CD14-positive monocyte (primary cell): ENCODE results near the gene UBAP1L. TPM values are rescaled to one million over a fixed set of nuclear protein-coding genes. Genes with fewer than 3 reads are reported as not detected.
A peak's percentile ranks its signal among the peaks of the same experiment; 100 is the strongest.

Source experiments
- DNase-seq, 3 donors: peaks; one replicate each; pipeline ENCODE4 v3.0.0-alpha.2; 2011 to 2022
- H2AFZ ChIP-seq: 2 replicates; pipeline ENCODE4 v1.6.0; 2012; ENCODE audit warnings: mild to moderate bottlenecking, low read depth, low read length, inconsistent platforms; ENCODE audit not compliant: insufficient read depth, poor library complexity, severe bottlenecking
- H3K27ac ChIP-seq, 2 donors: 1 replicate in 1 of 2; 2 replicates in 1 of 2; pipeline ENCODE4 v1.5.1; 2012 to 2013; ENCODE audit warnings: low read length in 2 of 2, control low read depth in 1 of 2, inconsistent platforms in 1 of 2, low read depth in 1 of 2, mild to moderate bottlenecking in 1 of 2
- H3K27me3 ChIP-seq, 2 donors: one replicate each; pipeline versions ENCODE4 v1.6.0 to v1.6.1; 2011 to 2013; ENCODE audit warnings: low read length in 2 of 2; ENCODE audit not compliant: control insufficient read depth in 2 of 2, insufficient read depth in 2 of 2
- H3K36me3 ChIP-seq, 2 donors: replicated peaks in 1 of 2; 1 replicate in 1 of 2; 2 replicates in 1 of 2; pipeline versions ENCODE4 v1.5.1 to v1.6.1; 2012 to 2013; ENCODE audit warnings: low read length in 2 of 2, control low read depth in 1 of 2, inconsistent platforms in 1 of 2, mild to moderate bottlenecking in 1 of 2; ENCODE audit not compliant: insufficient read depth in 2 of 2, control insufficient read depth in 1 of 2
- H3K4me1 ChIP-seq, 2 donors: 1 replicate in 1 of 2; 2 replicates in 1 of 2; pipeline versions ENCODE4 v1.5.1 to v1.6.1; 2012 to 2013; ENCODE audit warnings: low read length in 2 of 2, control low read depth in 1 of 2, inconsistent platforms in 1 of 2, mild to moderate bottlenecking in 1 of 2, moderate library complexity in 1 of 2; ENCODE audit not compliant: insufficient read depth in 2 of 2, control insufficient read depth in 1 of 2
- H3K4me2 ChIP-seq: replicated peaks from 2 replicates; pipeline ENCODE3; 2012; ENCODE audit warnings: low read length, moderate library complexity, mild to moderate bottlenecking; ENCODE audit not compliant: poor library complexity, severe bottlenecking; ENCODE audit errors: extremely low read depth
- H3K4me3 ChIP-seq, 3 experiments: fragments of 200-600 bp in 1 of 3; sonication (generic) in 1 of 3; replicated peaks in 1 of 3; 1 replicate in 2 of 3; 2 replicates in 1 of 3; pipeline ENCODE4 v1.5.1; 2011 to 2013; ENCODE audit warnings: low read length in 3 of 3, mild to moderate bottlenecking in 3 of 3, control low read depth in 2 of 3, low read depth in 2 of 3, inconsistent platforms in 1 of 3, moderate library complexity in 1 of 3
- H3K79me2 ChIP-seq: 2 replicates; pipeline ENCODE4 v1.6.0; 2012; ENCODE audit warnings: mild to moderate bottlenecking, control low read depth, inconsistent platforms, low read length, moderate library complexity; ENCODE audit not compliant: insufficient read depth
- H3K9ac ChIP-seq: 2 replicates; pipeline ENCODE4 v1.6.0; 2017; ENCODE audit warnings: low read length, mild to moderate bottlenecking; ENCODE audit not compliant: insufficient read depth, poor library complexity, severe bottlenecking
- H3K9me3 ChIP-seq, 2 donors: replicated peaks in 1 of 2; 1 replicate in 1 of 2; 2 replicates in 1 of 2; pipeline versions ENCODE4 v1.5.1 to v1.6.1; 2012 to 2013; ENCODE audit warnings: low read length in 2 of 2, control low read depth in 1 of 2; ENCODE audit not compliant: control insufficient read depth in 1 of 2, insufficient read depth in 1 of 2
- H4K20me1 ChIP-seq: 2 replicates; pipeline ENCODE4 v1.6.0; 2012; ENCODE audit warnings: mild to moderate bottlenecking, low read length, control low read depth, moderate library complexity; ENCODE audit not compliant: insufficient read depth
- H3K27ac Mint-ChIP-seq, 7 donors: one replicate each; pipeline ENCODE4 v1.8.0; 2020; ENCODE audit warnings: mild to moderate bottlenecking in 7 of 7, mixed read lengths in 7 of 7, moderate library complexity in 6 of 7, inconsistent platforms in 2 of 7
- H3K27me3 Mint-ChIP-seq, 3 donors: one replicate each; pipeline ENCODE4 v1.8.0; 2021 to 2022; ENCODE audit warnings: low read depth in 3 of 3, mild to moderate bottlenecking in 3 of 3, mixed read lengths in 3 of 3, moderate library complexity in 3 of 3, inconsistent platforms in 1 of 3
- H3K36me3 Mint-ChIP-seq, 2 donors: one replicate each; pipeline ENCODE4 v1.8.0; 2020; ENCODE audit warnings: mixed read lengths in 2 of 2, inconsistent platforms in 1 of 2, mild to moderate bottlenecking in 1 of 2
- H3K4me1 Mint-ChIP-seq: one replicate; pipeline ENCODE4 v1.8.0; 2020; ENCODE audit warnings: mild to moderate bottlenecking, mixed read lengths
- H3K4me3 Mint-ChIP-seq, 2 donors: one replicate each; pipeline ENCODE4 v1.8.0; 2020; ENCODE audit warnings: mild to moderate bottlenecking in 2 of 2, mixed read lengths in 2 of 2, moderate library complexity in 1 of 2
- H3K9me3 Mint-ChIP-seq, 7 donors: one replicate each; pipeline ENCODE4 v1.8.0; 2020 to 2022; ENCODE audit warnings: mixed read lengths in 7 of 7, mild to moderate bottlenecking in 6 of 7, moderate library complexity in 6 of 7, inconsistent platforms in 2 of 7
- WGBS: methylation state at CpG from one replicate; pipeline ENCODE4 v1.1.5; 2013; ENCODE audit warnings: missing lambda C conversion rate; ENCODE audit not compliant: insufficient coverage; 5-methylcytosine and 5-hydroxymethylcytosine counted together
- intact Hi-C, 2 donors: fragments of 100-400 bp; cut with micrococcal nuclease; formaldehyde crosslinking; loops; one replicate each; pipeline versions ENCODE4 v1.15.0 to v1.15.1; 2023
- polyA plus RNA-seq, 3 donors: library from polyadenylated mRNA; depleted of rRNA in 1 of 3; unstranded in 2 of 3; stranded (reverse) in 1 of 3; fragments of 300-500 nt in 2 of 3; fragments of >200 nt in 1 of 3; fragmentation: Illumina TruSeq in 2 of 3; gene quantifications; 1 replicate in 2 of 3; 2 replicates in 1 of 3; pipeline ENCODE4 v1.2.3, GENCODE V29; 2012 to 2021
- TF ChIP-seq, protein P1 (sequence below): fragments of 200-600 bp; IDR thresholded peaks from one replicate; pipeline ENCODE4 v1.8.0; 2022; ENCODE audit warnings: antibody characterized with exemption, mild to moderate bottlenecking

UBAP1L gene
- polyA plus RNA-seq, 3 donors: 4.8 TPM; not detected in 2

DNA sequence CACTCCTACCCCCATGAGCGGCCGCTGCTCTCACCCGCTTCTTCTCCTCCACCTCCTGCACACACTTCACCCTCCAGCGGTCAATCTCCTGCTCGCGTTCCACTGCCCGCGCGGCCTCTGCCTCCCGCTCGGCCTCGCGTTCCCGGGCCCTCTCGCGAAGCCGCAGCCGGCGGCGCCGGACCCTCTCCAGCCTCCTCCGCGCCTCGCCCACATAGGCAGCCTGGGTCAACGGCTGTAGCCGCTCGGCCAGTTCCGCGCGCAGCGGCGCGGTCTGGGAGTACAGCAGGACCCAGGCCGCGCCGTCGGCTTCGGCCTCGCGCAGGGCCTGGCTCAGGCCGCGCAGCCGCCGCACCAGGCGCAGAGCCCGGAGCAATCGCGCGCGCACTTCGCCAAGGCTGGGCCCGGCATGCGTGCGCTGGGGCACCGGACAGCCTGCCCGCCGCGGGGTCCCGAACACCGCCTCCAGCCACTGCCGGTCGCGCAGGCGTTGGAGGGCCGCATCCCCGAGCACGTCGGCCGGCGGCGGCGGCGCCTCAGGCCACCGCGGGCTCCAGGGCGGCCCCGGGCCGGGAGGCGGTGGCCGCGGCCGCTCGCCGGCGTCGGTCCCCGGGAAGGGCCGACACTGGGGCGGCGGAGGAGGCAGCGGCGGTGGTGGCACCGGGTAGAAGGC lies 18.0 kb upstream of the UBAP1L start:
- H3K4me2 ChIP-seq: peak overlapping the region; percentile 93
- Mint-ChIP-seq H3K27ac (peak overlapping the region in 6 of 7 donors; percentile 46 to 89 (median 70)), H3K9me3 (peaks cover 4 to 14% (median 8%) of the 10 kb centered on the region in 7 donors), H3K4me3 (peak overlapping the region; percentile 86 to 92), H3K4me1 (peaks cover 24% of the 10 kb centered on the region), H3K36me3 (peaks cover 22 to 23% of the 10 kb centered on the region in 2 donors), H3K27me3 (peaks cover 0 to 1% (median 0%) of the 10 kb centered on the region in 3 donors)
- peaks cover 32% of the 10 kb centered on the region for H3K79me2 ChIP-seq
- peaks cover 0 to 4% of the 10 kb centered on the region in 2 donors for H3K9me3 ChIP-seq
- peak overlapping the region; percentile 96 for H2AFZ ChIP-seq
- TF ChIP-seq, protein P1, sequence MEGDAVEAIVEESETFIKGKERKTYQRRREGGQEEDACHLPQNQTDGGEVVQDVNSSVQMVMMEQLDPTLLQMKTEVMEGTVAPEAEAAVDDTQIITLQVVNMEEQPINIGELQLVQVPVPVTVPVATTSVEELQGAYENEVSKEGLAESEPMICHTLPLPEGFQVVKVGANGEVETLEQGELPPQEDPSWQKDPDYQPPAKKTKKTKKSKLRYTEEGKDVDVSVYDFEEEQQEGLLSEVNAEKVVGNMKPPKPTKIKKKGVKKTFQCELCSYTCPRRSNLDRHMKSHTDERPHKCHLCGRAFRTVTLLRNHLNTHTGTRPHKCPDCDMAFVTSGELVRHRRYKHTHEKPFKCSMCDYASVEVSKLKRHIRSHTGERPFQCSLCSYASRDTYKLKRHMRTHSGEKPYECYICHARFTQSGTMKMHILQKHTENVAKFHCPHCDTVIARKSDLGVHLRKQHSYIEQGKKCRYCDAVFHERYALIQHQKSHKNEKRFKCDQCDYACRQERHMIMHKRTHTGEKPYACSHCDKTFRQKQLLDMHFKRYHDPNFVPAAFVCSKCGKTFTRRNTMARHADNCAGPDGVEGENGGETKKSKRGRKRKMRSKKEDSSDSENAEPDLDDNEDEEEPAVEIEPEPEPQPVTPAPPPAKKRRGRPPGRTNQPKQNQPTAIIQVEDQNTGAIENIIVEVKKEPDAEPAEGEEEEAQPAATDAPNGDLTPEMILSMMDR: no peak
- peaks cover 15 to 17% of the 10 kb centered on the region in 2 donors for H3K36me3 ChIP-seq
- peak overlapping the region in 1 of 2 donors; percentile 84 for H3K27ac ChIP-seq
- H3K4me3 ChIP-seq: peak overlapping the region; percentile 49 to 85 (median 67)
- peak overlapping the region; percentile 85 for H3K9ac ChIP-seq
- H3K4me1 ChIP-seq: peaks cover 10 to 17% of the 10 kb centered on the region in 2 donors
- DNase-seq: peak; percentile 21 to 35 (median 24)
- peaks cover 22% of the 10 kb centered on the region for H4K20me1 ChIP-seq
- no peaks in the 10 kb centered on the region for H3K27me3 ChIP-seq
- under 1% methylated on average over 89 of the region's 93 CpGs for WGBS
- intact Hi-C loops: no loop called here

DNA sequence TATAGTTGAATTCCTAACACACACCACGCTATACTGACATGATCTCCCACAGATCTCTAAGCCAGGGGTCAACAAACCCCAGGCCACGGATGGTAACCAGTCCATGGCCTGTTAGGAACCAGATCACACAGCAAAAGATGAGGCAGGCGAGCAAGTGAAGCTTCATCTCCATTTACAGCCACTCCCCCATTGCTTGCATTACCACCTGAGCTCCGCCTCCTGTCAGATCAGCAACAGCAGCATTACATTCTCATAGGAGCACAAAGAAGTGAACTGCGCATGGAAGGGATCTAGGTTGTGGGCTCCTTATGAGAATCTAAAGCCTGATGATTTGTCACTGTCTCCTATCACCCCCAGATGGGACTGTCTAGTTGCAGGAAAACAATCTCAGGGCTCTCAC lies 15.9 kb upstream of the UBAP1L start:
- H3K27ac ChIP-seq: no peak overlapping the region
- no peak overlapping the region for H3K4me3 ChIP-seq
- H3K4me1 ChIP-seq: peaks cover 10 to 17% of the 10 kb centered on the region in 2 donors
- no CpG with 5 or more reads among the region's 5 CpGs for WGBS
- H3K4me2 ChIP-seq: no peak overlapping the region
- Mint-ChIP-seq H3K4me1 (peaks cover 24% of the 10 kb centered on the region), H3K4me3 (no peak overlapping the region), H3K27ac (peak overlapping the region in 1 of 7 donors; percentile 6), H3K9me3 (no peaks in the 10 kb centered on the region), H3K27me3 (peaks cover 0 to 1% (median 0%) of the 10 kb centered on the region in 3 donors), H3K36me3 (peaks cover 36 to 40% of the 10 kb centered on the region in 2 donors)
- H3K27me3 ChIP-seq: no peaks in the 10 kb centered on the region
- peaks cover 22% of the 10 kb centered on the region for H4K20me1 ChIP-seq
- no peaks in the 10 kb centered on the region for H3K9me3 ChIP-seq
- TF ChIP-seq, protein P1: no peak
- intact Hi-C loops: no loop called here
- peaks cover 32 to 38% of the 10 kb centered on the region in 2 donors for H3K36me3 ChIP-seq
- DNase-seq: no peak
- peaks cover 36% of the 10 kb centered on the region for H3K79me2 ChIP-seq
- no peak overlapping the region for H2AFZ ChIP-seq
- H3K9ac ChIP-seq: no peak overlapping the region
